ENCODE measurements around the gene CEBPG. TPM values are rescaled to one million over a fixed set of nuclear protein-coding genes. Genes with fewer than 3 reads are reported as not detected.

CEBPG gene
- total RNA-seq, 1 experiment from 2014 or later: 51.1 TPM

- ATAC-seq: no peak
- POLR2A ChIA-PET: no interaction called here
- intact Hi-C loops (cut with micrococcal nuclease): no loop called here
These were observed 24.2 kb downstream of the CEBPG start for GRCh38 chr19:33397536-33398360.

DNA sequence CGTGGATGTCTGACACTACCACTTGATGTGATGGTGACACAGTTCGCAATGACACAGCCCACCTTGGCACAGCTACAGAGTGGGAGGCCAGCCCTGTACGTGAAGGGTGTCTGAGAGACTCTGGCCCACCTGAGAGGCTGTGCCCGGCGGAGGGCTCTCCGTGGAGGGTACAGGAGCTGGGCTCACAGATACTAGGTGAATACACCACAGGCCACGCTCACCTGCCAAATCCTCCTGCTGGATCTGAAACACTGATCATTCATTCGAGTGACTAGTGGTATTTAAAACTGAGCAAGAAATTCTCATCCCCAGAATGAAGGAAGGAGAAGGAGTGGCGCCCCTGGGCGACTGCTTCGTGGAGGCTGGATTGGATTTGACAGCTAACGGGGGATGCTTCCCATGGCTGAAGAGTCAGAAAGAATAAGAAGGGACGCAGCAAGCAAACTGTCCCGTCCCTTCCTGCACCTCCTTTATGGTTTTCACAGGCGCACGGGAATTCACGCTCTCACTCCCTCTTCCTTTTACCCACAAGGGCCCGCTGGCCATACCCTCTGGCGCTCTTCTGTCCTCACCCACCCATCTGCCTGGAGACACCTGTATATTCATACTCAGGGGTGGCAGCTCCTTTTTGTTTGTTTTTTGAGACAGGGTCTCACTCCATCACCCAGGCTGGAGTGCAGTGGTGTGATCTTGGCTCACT, 25.0 kb downstream of the CEBPG start:
- ChIA-PET RAD21 (ENCODE audit: low non-redundant PET in 1 of 2, low total read pairs in 2 of 2, uncharacterized antibody in 2 of 2, unreplicated experiment in 2 of 2) (no interaction called here), CTCF (interaction anchor here (2.4 kb wide), 1 partner anchor 8 kb away, joined by 8 read pairs; no protein-coding TSS in a partner anchor), POLR2A (interaction anchor here (1.0 kb wide), 1 partner anchor 96 kb away, joined by 3 read pairs; the partner anchor contains the start of gene CEBPA)
- DNase-seq (ENCODE audit: low read depth, low spot score) (no peak), ATAC-seq (no peak)
- no peaks in the 10 kb centered on the region for H3K4me1 ChIP-seq (ENCODE audit: control insufficient read depth in 1 of 2, insufficient read depth in 2 of 2, low read length in 2 of 2)
- intact Hi-C loops (cut with micrococcal nuclease): no loop called here
- BruUV-seq (replicated peaks): no TSS peak
- no peaks in the 10 kb centered on the region for H3K9me2 ChIP-seq (ENCODE audit: insufficient read depth)
- no peaks in the 10 kb centered on the region for H3K79me2 ChIP-seq (ENCODE audit: insufficient read depth, low read length)
- no peak overlapping the region for H3K4me3 ChIP-seq (replicated peaks in 1 of 2; ENCODE audit: low read depth in 1 of 2, low read length in 2 of 2)
- H2AFZ ChIP-seq (ENCODE audit: low read depth, low read length, poor library complexity, severe bottlenecking): no peak overlapping the region
- no peaks in the 10 kb centered on the region for H3K36me3 ChIP-seq (ENCODE audit: control insufficient read depth in 1 of 2, insufficient read depth in 2 of 2, low read length in 2 of 2)
- H4K20me1 ChIP-seq (ENCODE audit: insufficient read depth): no peaks in the 10 kb centered on the region
- H3K27me3 ChIP-seq (ENCODE audit: insufficient read depth, low read length): no peaks in the 10 kb centered on the region
- no peak overlapping the region for H3K9ac ChIP-seq (ENCODE audit: low read length)
- no peaks in the 10 kb centered on the region for H3K9me3 ChIP-seq (ENCODE audit: control insufficient read depth in 1 of 2, insufficient read depth in 1 of 2, low read depth in 1 of 2, low read length in 2 of 2)
- H3K4me2 ChIP-seq (ENCODE audit: low read length): no peak overlapping the region
- H3K27ac ChIP-seq (ENCODE audit: low read depth, low read length): no peak overlapping the region
- TF ChIP-seq YY1 (IDR thresholded peaks at IDR 0.05; ENCODE audit: extremely low read depth, insufficient replicate concordance, low read depth, low read length) (no peak), POLR2A (IDR thresholded peaks at IDR 0.05; ENCODE audit: borderline replicate concordance, extremely low read depth, insufficient read depth, insufficient read length) (no peak), CBX3 (IDR thresholded peaks at IDR 0.05; ENCODE audit: low read depth) (no peak), POLR2AphosphoS5 (IDR thresholded peaks at IDR 0.05; ENCODE audit: low read depth, low read length) (no peak), RAD21 (IDR thresholded peaks at IDR 0.05; ENCODE audit: low read depth) (no peak), TCF7L2 (IDR thresholded peaks at IDR 0.05; ENCODE audit: borderline replicate concordance, extremely low read depth, insufficient read depth, insufficient read length) (no peak), JUND (IDR thresholded peaks at IDR 0.05) (no peak)
- TF ChIP-seq, protein P1, sequence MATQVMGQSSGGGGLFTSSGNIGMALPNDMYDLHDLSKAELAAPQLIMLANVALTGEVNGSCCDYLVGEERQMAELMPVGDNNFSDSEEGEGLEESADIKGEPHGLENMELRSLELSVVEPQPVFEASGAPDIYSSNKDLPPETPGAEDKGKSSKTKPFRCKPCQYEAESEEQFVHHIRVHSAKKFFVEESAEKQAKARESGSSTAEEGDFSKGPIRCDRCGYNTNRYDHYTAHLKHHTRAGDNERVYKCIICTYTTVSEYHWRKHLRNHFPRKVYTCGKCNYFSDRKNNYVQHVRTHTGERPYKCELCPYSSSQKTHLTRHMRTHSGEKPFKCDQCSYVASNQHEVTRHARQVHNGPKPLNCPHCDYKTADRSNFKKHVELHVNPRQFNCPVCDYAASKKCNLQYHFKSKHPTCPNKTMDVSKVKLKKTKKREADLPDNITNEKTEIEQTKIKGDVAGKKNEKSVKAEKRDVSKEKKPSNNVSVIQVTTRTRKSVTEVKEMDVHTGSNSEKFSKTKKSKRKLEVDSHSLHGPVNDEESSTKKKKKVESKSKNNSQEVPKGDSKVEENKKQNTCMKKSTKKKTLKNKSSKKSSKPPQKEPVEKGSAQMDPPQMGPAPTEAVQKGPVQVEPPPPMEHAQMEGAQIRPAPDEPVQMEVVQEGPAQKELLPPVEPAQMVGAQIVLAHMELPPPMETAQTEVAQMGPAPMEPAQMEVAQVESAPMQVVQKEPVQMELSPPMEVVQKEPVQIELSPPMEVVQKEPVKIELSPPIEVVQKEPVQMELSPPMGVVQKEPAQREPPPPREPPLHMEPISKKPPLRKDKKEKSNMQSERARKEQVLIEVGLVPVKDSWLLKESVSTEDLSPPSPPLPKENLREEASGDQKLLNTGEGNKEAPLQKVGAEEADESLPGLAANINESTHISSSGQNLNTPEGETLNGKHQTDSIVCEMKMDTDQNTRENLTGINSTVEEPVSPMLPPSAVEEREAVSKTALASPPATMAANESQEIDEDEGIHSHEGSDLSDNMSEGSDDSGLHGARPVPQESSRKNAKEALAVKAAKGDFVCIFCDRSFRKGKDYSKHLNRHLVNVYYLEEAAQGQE (IDR thresholded peaks at IDR 0.05; ENCODE audit: low read depth): no peak
- TF ChIP-seq, protein P2, sequence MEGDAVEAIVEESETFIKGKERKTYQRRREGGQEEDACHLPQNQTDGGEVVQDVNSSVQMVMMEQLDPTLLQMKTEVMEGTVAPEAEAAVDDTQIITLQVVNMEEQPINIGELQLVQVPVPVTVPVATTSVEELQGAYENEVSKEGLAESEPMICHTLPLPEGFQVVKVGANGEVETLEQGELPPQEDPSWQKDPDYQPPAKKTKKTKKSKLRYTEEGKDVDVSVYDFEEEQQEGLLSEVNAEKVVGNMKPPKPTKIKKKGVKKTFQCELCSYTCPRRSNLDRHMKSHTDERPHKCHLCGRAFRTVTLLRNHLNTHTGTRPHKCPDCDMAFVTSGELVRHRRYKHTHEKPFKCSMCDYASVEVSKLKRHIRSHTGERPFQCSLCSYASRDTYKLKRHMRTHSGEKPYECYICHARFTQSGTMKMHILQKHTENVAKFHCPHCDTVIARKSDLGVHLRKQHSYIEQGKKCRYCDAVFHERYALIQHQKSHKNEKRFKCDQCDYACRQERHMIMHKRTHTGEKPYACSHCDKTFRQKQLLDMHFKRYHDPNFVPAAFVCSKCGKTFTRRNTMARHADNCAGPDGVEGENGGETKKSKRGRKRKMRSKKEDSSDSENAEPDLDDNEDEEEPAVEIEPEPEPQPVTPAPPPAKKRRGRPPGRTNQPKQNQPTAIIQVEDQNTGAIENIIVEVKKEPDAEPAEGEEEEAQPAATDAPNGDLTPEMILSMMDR (IDR thresholded peaks at IDR 0.05 in 2 of 3, conservative IDR thresholded peaks at IDR 0.05 in 1 of 3; ENCODE audit: borderline replicate concordance in 1 of 3, insufficient read depth in 1 of 3, low read depth in 2 of 3, low read length in 2 of 3): no peak
- TF ChIP-seq, protein P3, sequence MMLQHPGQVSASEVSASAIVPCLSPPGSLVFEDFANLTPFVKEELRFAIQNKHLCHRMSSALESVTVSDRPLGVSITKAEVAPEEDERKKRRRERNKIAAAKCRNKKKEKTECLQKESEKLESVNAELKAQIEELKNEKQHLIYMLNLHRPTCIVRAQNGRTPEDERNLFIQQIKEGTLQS (IDR thresholded peaks at IDR 0.05): no peak

More at GRCh38 chr19:33397536-33398360, 24.2 kb downstream of the CEBPG start:
- H4K20me1 ChIP-seq (ENCODE audit: insufficient read depth): no peaks in the 10 kb centered on the region
- TF ChIP-seq CBX3 (IDR thresholded peaks at IDR 0.05; ENCODE audit: low read depth) (no peak), EZH2 (IDR thresholded peaks at IDR 0.05) (no peak), SIN3A (IDR thresholded peaks at IDR 0.05; ENCODE audit: low read depth) (no peak), TCF7L2 (IDR thresholded peaks at IDR 0.05; ENCODE audit: borderline replicate concordance, extremely low read depth, insufficient read depth, insufficient read length) (no peak)
- H3K79me2 ChIP-seq (ENCODE audit: insufficient read depth, low read length): no peaks in the 10 kb centered on the region
- no peak overlapping the region for H3K27ac ChIP-seq (ENCODE audit: low read depth, low read length)
- no peaks in the 10 kb centered on the region for H3K4me1 ChIP-seq (ENCODE audit: control insufficient read depth in 1 of 2, insufficient read depth in 2 of 2, low read length in 2 of 2)
- no TSS peak for BruUV-seq (replicated peaks)
- ChIA-PET CTCF (interaction anchor here (2.4 kb wide), 1 partner anchor 9 kb away, joined by 8 read pairs; no protein-coding TSS in a partner anchor), RAD21 (ENCODE audit: low non-redundant PET in 1 of 2, low total read pairs in 2 of 2, uncharacterized antibody in 2 of 2, unreplicated experiment in 2 of 2) (no interaction called here)
- no peaks in the 10 kb centered on the region for H3K36me3 ChIP-seq (ENCODE audit: control insufficient read depth in 1 of 2, insufficient read depth in 2 of 2, low read length in 2 of 2)
- H3K9me2 ChIP-seq (ENCODE audit: insufficient read depth): no peaks in the 10 kb centered on the region
- no peak overlapping the region for H3K4me3 ChIP-seq (replicated peaks in 1 of 2; ENCODE audit: low read depth in 1 of 2, low read length in 2 of 2)
- H3K9ac ChIP-seq (ENCODE audit: low read length): no peak overlapping the region
- no peaks in the 10 kb centered on the region for H3K27me3 ChIP-seq (ENCODE audit: insufficient read depth, low read length)
- H2AFZ ChIP-seq (ENCODE audit: low read depth, low read length, poor library complexity, severe bottlenecking): no peak overlapping the region
- no peaks in the 10 kb centered on the region for H3K9me3 ChIP-seq (ENCODE audit: control insufficient read depth in 1 of 2, insufficient read depth in 1 of 2, low read depth in 1 of 2, low read length in 2 of 2)
- DNase-seq (ENCODE audit: low read depth, low spot score): no peak
- H3K4me2 ChIP-seq (ENCODE audit: low read length): no peak overlapping the region
